ENCODE results near the gene IFITM10.

- TF ChIP-seq CTCF (IDR thresholded peaks at IDR 0.05) (no peak), POLR2A (IDR thresholded peaks at IDR 0.05) (no peak)
These were observed 32.7 kb upstream of the IFITM10 start for GRCh38 chr11:1782831-1783724.

Measured in heart left ventricle (tissue), 13 donors.